GM12878 (cell line): ENCODE data around the gene IFITM2. TPM values are rescaled to one million over a fixed set of nuclear protein-coding genes. Genes with fewer than 3 reads are reported as not detected.

Experiments
- ATAC-seq: fragments of 200-7000 bp; cut with Tn5 transposase; 3 replicates; pipeline ENCODE4 v1.9.1; 2020; ENCODE audit warnings: mild to moderate bottlenecking, moderate library complexity
- BruUV-seq: library from RNA; stranded (reverse); fragments of 400-500 nt; replicated peaks from 2 replicates; lab custom pipeline; 2021; lab: Mats Ljungman, UMichigan
- CTCF ChIA-PET: fragments of 300-600 bp; sonication (Branson Sonifier 250); formaldehyde crosslinking; extraction: SDS; loops from one replicate; lab custom pipeline; 2021; ENCODE audit warnings: inconsistent platforms; lab: Yijun Ruan, JAX
- POLR2A ChIA-PET: fragments of 350-600 bp; formaldehyde crosslinking; extraction: SDS; loops from one replicate; lab custom pipeline; 2021; ENCODE audit warnings: inconsistent platforms; lab: Charles Lee
- RAD21 ChIA-PET: fragments of 300-600 bp; sonication (Branson Sonifier 250); formaldehyde crosslinking; loops from one replicate; lab custom pipeline; 2023; ENCODE audit warnings: antibody characterized with exemption; ENCODE audit not compliant: unreplicated experiment; lab: Charles Lee
- SMC1A ChIA-PET: fragments of 300-600 bp; sonication (Branson Sonifier 250); formaldehyde crosslinking; loops from one replicate; lab custom pipeline; 2023; ENCODE audit not compliant: unreplicated experiment, uncharacterized antibody; lab: Charles Lee
- DNase-seq: peaks from one replicate; pipeline ENCODE4 v3.0.0-alpha.2; 2011; ENCODE audit warnings: low read depth, low spot score
- FAIRE-seq: peaks from 3 replicates; lab custom pipeline; 2011; peaks lifted over from hg19 to GRCh38; lab: Jason Lieb, UNC
- H2AFZ ChIP-seq: 2 replicates; pipeline ENCODE4 v1.6.0; 2011; ENCODE audit warnings: low read depth, low read length, control low read depth; ENCODE audit not compliant: control insufficient read depth
- H3K27ac ChIP-seq: 2 replicates; pipeline ENCODE4 v1.5.1; 2011; ENCODE audit warnings: control low read depth; ENCODE audit not compliant: control insufficient read depth, insufficient read depth
- H3K27me3 ChIP-seq, 2 experiments: replicated peaks in 1 of 2; 2 replicates each; pipeline versions ENCODE4 v1.6.0 to v1.6.1; 2011; ENCODE audit warnings: low read length in 1 of 2; ENCODE audit not compliant: control insufficient read depth in 2 of 2, insufficient read depth in 2 of 2
- H3K36me3 ChIP-seq, 2 experiments: 2 replicates each; pipeline ENCODE4 v1.5.1; 2011; ENCODE audit warnings: low read length in 1 of 2; ENCODE audit not compliant: control insufficient read depth in 2 of 2, insufficient read depth in 2 of 2
- H3K4me1 ChIP-seq: 2 replicates; pipeline ENCODE4 v1.6.1; 2011; ENCODE audit warnings: mild to moderate bottlenecking, low read length, moderate library complexity, mixed read lengths; ENCODE audit not compliant: control insufficient read depth, insufficient read depth
- H3K4me2 ChIP-seq: 2 replicates; pipeline ENCODE4 v1.6.0; 2011; ENCODE audit warnings: control low read depth; ENCODE audit not compliant: control insufficient read depth, insufficient read depth
- H3K4me3 ChIP-seq: fragments of 200-600 bp; sonication (generic); 2 replicates; pipeline ENCODE4 v1.5.1; 2016
- H3K79me2 ChIP-seq: 2 replicates; pipeline ENCODE4 v1.6.0; 2011; ENCODE audit warnings: low read length; ENCODE audit not compliant: control insufficient read depth, insufficient read depth
- H3K9ac ChIP-seq: 2 replicates; pipeline ENCODE4 v1.8.0; 2011; ENCODE audit warnings: low read length, control low read depth, mixed read lengths; ENCODE audit not compliant: control insufficient read depth, insufficient read depth
- H3K9me3 ChIP-seq: replicated peaks from 3 replicates; pipeline ENCODE4 v1.5.1; 2011; ENCODE audit warnings: mild to moderate bottlenecking, low read length; ENCODE audit not compliant: control insufficient read depth, insufficient read depth
- H4K20me1 ChIP-seq: 2 replicates; pipeline ENCODE4 v1.6.0; 2011; ENCODE audit not compliant: control insufficient read depth, insufficient read depth
- BHLHE40 ChIP-seq, 2 experiments: fragments of 450-650 bp in 1 of 2; IDR thresholded peaks; 2 replicates each; pipeline ENCODE4 v1.6.1; 2011 to 2017; ENCODE audit warnings: low read depth in 2 of 2, borderline replicate concordance in 1 of 2, improper control_type of control experiment in 1 of 2, low read length in 1 of 2, mild to moderate bottlenecking in 1 of 2
- GATAD2B ChIP-seq: fragments of 450-650 bp; conservative IDR thresholded peaks from 2 replicates; pipeline ENCODE4 v1.6.1; 2017; ENCODE audit warnings: low read depth, mild to moderate bottlenecking, moderate library complexity
- WGBS: methylation state at CpG from one replicate; pipeline ENCODE4 v1.1.6; 2016; ENCODE audit warnings: low lambda C conversion rate; ENCODE audit not compliant: insufficient replicate concordance, insufficient coverage; ENCODE audit errors: missing lambda C conversion rate; 5-methylcytosine and 5-hydroxymethylcytosine counted together
- in situ Hi-C: fragments of 300-500 bp; cut with MboI; formaldehyde crosslinking; loops from 9 replicates; pipeline ENCODE4 v1.14.3; 2018; ENCODE audit warnings: mixed read lengths
- intact Hi-C: fragments of 100-400 bp; cut with micrococcal nuclease; formaldehyde crosslinking; loops from one replicate; pipeline ENCODE4 v1.14.2; 2022; ENCODE audit not compliant: unreplicated experiment
- polyA plus RNA-seq, 11 experiments: library from polyadenylated mRNA; depleted of rRNA in 4 of 11; unstranded in 6 of 11; stranded (reverse) in 5 of 11; fragments of >200 nt; fragmentation: Nextera tagmentation in 4 of 11; fragmentation: Illumina TruSeq in 1 of 11; extraction: Ambion mirVana in 4 of 11; extraction: Trizol in 1 of 11; gene quantifications; 1 replicate in 1 of 11; 2 replicates in 10 of 11; pipeline versions ENCODE4 v1.2.1 to v1.2.3, GENCODE V29; 2011 to 2016; ENCODE audit warnings: inconsistent platforms in 2 of 11, missing spikeins in 2 of 11, low read depth in 1 of 11
- total RNA-seq, 4 experiments: library from RNA; depleted of rRNA in 3 of 4; stranded (reverse); fragments of >200 nt in 3 of 4; fragmentation: Illumina TruSeq in 1 of 4; extraction: Trizol in 1 of 4; gene quantifications; 2 replicates each; pipeline versions ENCODE4 v1.2.1 to v1.2.3, GENCODE V29; 2013 to 2021
- TF ChIP-seq, protein P1 (sequence below): fragments of 450-650 bp; formaldehyde crosslinking; IDR thresholded peaks from 2 replicates; pipeline ENCODE4 v1.4.0; 2022; ENCODE audit warnings: mild to moderate bottlenecking, moderate library complexity

IFITM2 gene
- total and polyA plus RNA-seq, 10 of the 15 experiments (the other 5 are each of a cell fraction or from before 2014, with no cell fraction given), result 116 to 3,672 (median 724) TPM

DNA sequence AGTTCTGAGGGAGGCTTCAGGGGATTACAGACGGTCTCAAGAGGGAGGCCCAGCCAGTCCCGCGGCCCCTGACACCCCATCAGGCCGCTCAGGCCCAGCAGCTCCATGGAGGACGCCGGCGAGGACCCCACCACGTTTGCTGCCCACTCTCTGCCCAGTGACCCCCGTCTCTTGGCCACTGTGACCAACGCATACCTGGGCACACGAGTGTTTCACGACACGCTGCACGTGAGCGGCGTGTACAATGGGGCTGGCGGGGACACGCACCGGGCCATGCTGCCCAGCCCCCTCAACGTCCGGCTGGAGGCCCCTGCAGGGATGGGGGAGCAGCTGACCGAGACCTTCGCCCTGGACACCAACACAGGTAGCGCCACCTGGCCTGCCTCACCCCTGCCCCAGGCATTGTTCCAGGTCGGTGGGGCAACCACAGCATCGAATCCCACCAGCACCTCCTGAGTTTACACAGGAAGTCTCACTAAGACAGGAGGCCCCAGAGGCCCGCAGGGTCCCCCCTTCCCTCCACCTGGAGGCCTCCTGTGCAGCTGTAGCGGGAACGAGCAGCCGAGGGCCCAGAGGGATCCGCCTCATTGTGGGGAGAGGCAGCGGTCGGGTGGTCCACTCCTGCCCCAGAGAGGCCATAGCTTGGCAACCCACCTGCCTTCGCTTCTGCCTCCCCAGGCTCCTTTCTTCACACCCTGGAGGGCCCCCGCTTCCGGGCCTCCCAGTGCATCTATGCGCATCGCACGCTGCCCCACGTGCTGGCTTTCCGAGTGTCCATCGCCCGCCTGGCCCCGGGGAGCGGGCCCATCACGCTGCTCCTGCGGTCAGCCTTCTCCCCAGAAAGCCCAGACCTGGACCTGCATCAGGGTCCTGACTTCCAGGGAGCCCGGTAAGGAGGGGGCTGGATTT lies 17.6 kb upstream of the IFITM2 start:
- 73% methylated on average over 36 of the region's 48 CpGs for WGBS
- in situ Hi-C loops (no loop called here), intact Hi-C loops (no loop called here)
- Histone ChIP-seq H3K4me1 (peaks cover 8% of the 10 kb centered on the region; the same call in 1 of the 2 replicates), H3K4me2 (peak overlapping the region; percentile 82), H2AFZ (no peak overlapping the region), H3K4me3 (peak overlapping the region; percentile 58), H3K9me3 (no peaks in the 10 kb centered on the region), H3K27me3 (peaks cover 1 to 2% of the 10 kb centered on the region in 2 experiments; a peak in 3 of 4 replicates), H3K36me3 (no peaks in the 10 kb centered on the region), H3K79me2 (no peaks in the 10 kb centered on the region), H4K20me1 (no peaks in the 10 kb centered on the region), H3K9ac (no peak overlapping the region), H3K27ac (no peak overlapping the region)
- SMC1A ChIA-PET, result interaction anchor here (0.6 to 1.2 kb wide), 2 partner anchors 18 to 39 kb away, joined by 3 to 4 read pairs; no protein-coding TSS in a partner anchor
- CTCF ChIA-PET, result interaction anchor here (1.7 to 1.8 kb wide), 3 partner anchors 15 to 39 kb away, joined by 3 to 9 read pairs (median 7); no protein-coding TSS in a partner anchor
- POLR2A ChIA-PET, result interaction anchor here (0.6 to 3.5 kb wide), 4 partner anchors 22 to 40 kb away, joined by 3 to 10 read pairs (median 4); no protein-coding TSS in a partner anchor
- FAIRE-seq, result no peak
- TF ChIP-seq GATAD2B, result 0 out of 2 replicates have a peak, but pooled peaks have one; percentile 20
- TF ChIP-seq, protein P1, sequence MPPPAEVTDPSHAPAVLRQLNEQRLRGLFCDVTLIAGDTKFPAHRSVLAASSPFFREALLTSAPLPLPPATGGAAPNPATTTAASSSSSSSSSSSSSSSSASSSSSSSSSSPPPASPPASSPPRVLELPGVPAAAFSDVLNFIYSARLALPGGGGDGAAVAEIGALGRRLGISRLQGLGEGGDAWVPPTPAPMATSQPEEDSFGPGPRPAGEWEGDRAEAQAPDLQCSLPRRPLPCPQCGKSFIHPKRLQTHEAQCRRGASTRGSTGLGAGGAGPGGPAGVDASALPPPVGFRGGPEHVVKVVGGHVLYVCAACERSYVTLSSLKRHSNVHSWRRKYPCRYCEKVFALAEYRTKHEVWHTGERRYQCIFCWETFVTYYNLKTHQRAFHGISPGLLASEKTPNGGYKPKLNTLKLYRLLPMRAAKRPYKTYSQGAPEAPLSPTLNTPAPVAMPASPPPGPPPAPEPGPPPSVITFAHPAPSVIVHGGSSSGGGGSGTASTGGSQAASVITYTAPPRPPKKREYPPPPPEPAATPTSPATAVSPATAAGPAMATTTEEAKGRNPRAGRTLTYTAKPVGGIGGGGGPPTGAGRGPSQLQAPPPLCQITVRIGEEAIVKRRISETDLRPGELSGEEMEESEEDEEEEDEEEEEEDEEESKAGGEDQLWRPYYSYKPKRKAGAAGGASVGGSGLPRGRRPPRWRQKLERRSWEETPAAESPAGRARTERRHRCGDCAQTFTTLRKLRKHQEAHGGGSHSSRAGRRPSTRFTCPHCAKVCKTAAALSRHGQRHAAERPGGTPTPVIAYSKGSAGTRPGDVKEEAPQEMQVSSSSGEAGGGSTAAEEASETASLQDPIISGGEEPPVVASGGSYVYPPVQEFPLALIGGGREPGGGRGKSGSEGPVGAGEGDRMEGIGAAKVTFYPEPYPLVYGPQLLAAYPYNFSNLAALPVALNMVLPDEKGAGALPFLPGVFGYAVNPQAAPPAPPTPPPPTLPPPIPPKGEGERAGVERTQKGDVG, result no peak
- TF ChIP-seq BHLHE40 (IDR thresholded peaks at IDR 0.05; ENCODE audit: borderline replicate concordance in 1 of 2, low read depth in 2 of 2, low read length in 1 of 2), result peak; percentile 15 to 76; a peak in 2 of 4 replicates
- ATAC-seq, result no peak; the same call in 1 of the 3 replicates
- RAD21 ChIA-PET, result interaction anchor here (1.0 to 1.4 kb wide), 3 partner anchors 21 to 83 kb away, joined by 3 to 4 read pairs (median 4); partner anchors contain the start of genes BET1L and RIC8A
- no peak for DNase-seq
- BruUV-seq, result TSS peak; percentile 76
